ENCODE data around the gene CRYL1.

Gene CRYL1

DNA sequence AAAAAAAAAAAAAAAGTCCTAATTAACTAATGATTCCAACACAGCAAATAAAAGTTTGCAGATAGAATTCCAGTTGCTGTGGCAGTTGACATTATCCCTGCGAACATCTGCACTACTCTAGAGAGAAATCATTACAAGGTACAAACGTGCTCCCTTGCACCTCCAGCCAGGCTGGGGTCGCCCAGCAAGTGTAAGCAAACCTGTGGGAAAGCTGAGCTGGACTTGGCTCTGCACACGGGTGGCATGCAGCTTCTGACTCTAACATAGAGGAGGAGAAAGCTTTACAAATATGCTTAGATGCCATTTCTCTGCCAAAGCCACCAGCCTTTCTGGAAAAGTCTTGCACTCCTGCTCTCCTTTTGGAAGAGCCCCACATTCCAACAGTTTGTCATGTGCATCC, 103.3 kb downstream of the CRYL1 start (continued):
- TF ChIP-seq, protein P1, sequence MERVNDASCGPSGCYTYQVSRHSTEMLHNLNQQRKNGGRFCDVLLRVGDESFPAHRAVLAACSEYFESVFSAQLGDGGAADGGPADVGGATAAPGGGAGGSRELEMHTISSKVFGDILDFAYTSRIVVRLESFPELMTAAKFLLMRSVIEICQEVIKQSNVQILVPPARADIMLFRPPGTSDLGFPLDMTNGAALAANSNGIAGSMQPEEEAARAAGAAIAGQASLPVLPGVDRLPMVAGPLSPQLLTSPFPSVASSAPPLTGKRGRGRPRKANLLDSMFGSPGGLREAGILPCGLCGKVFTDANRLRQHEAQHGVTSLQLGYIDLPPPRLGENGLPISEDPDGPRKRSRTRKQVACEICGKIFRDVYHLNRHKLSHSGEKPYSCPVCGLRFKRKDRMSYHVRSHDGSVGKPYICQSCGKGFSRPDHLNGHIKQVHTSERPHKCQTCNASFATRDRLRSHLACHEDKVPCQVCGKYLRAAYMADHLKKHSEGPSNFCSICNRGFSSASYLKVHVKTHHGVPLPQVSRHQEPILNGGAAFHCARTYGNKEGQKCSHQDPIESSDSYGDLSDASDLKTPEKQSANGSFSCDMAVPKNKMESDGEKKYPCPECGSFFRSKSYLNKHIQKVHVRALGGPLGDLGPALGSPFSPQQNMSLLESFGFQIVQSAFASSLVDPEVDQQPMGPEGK (tag by site-specific recombination; IDR thresholded peaks at IDR 0.05), result no peak
- TF ChIP-seq, protein P2, sequence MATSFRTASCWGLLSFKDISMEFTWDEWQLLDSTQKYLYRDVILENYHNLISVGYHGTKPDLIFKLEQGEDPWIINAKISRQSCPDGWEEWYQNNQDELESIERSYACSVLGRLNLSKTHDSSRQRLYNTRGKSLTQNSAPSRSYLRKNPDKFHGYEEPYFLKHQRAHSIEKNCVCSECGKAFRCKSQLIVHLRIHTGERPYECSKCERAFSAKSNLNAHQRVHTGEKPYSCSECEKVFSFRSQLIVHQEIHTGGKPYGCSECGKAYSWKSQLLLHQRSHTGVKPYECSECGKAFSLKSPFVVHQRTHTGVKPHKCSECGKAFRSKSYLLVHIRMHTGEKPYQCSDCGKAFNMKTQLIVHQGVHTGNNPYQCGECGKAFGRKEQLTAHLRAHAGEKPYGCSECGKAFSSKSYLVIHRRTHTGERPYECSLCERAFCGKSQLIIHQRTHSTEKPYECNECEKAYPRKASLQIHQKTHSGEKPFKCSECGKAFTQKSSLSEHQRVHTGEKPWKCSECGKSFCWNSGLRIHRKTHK (tag by site-specific recombination; IDR thresholded peaks at IDR 0.05), result no peak
- TF ChIP-seq, protein P3, sequence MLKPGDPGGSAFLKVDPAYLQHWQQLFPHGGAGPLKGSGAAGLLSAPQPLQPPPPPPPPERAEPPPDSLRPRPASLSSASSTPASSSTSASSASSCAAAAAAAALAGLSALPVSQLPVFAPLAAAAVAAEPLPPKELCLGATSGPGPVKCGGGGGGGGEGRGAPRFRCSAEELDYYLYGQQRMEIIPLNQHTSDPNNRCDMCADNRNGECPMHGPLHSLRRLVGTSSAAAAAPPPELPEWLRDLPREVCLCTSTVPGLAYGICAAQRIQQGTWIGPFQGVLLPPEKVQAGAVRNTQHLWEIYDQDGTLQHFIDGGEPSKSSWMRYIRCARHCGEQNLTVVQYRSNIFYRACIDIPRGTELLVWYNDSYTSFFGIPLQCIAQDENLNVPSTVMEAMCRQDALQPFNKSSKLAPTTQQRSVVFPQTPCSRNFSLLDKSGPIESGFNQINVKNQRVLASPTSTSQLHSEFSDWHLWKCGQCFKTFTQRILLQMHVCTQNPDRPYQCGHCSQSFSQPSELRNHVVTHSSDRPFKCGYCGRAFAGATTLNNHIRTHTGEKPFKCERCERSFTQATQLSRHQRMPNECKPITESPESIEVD (tag by site-specific recombination; IDR thresholded peaks at IDR 0.05), result no peak
- no peak for TF ChIP-seq ZIC2 (tag by site-specific recombination; IDR thresholded peaks at IDR 0.05)
- TF ChIP-seq ZNF350 (tag by site-specific recombination; IDR thresholded peaks at IDR 0.05), result no peak
- TF ChIP-seq ZNF354C (tag by site-specific recombination; IDR thresholded peaks at IDR 0.05; ENCODE audit: borderline replicate concordance, low read depth), result no peak
- TF ChIP-seq ZNF670 (tag by site-specific recombination; IDR thresholded peaks at IDR 0.05; ENCODE audit: low read depth), result no peak
- no peak for TF ChIP-seq GLIS2 (tag by site-specific recombination; IDR thresholded peaks at IDR 0.05)
- no peak for TF ChIP-seq ZNF580 (tag by site-specific recombination; IDR thresholded peaks at IDR 0.05)

DNA sequence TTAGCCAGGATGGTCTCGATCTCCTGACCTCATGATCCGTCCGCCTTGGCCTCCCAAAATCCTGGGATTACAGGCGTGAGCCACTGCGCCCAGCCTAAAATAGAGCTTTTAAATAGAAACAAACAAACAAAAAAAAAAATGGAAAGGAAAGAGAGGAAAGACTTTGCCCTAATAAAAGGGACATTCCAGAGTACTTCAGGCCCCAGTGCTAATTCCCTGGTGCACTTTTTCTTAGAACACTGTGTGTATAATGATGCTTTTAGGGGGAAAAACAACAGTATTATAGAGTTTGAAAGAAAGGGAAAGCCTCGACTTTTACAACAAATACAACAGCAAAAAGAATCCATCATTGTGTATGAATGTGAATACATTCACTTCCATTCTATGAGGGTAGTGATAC, 104.7 kb downstream of the CRYL1 start:
- ChIA-PET POLR2A (no interaction called here), CTCF (no interaction called here)

More for the DNA sequence above, 104.7 kb downstream of the CRYL1 start:
- H3K9me3 ChIP-seq (ENCODE audit: control insufficient read depth, insufficient read depth, low read depth, low read length), result no peaks in the 10 kb centered on the region
- H3K4me3 ChIP-seq (ENCODE audit: low read depth, low read length), result no peak overlapping the region
- H3K4me1 ChIP-seq (ENCODE audit: control insufficient read depth, insufficient read depth, low read length), result no peaks in the 10 kb centered on the region
- no peak overlapping the region for H3K27ac ChIP-seq (ENCODE audit: extremely low read depth, low read depth, low read length)
- no peak for TF ChIP-seq ZNF416 (tag by site-specific recombination; IDR thresholded peaks at IDR 0.05)
- no peak for TF ChIP-seq ZNF521 (tag by site-specific recombination; IDR thresholded peaks at IDR 0.05)
- no peak for TF ChIP-seq ZNF610 (tag by site-specific recombination; IDR thresholded peaks at IDR 0.05; ENCODE audit: borderline replicate concordance)
- TF ChIP-seq, protein P4, sequence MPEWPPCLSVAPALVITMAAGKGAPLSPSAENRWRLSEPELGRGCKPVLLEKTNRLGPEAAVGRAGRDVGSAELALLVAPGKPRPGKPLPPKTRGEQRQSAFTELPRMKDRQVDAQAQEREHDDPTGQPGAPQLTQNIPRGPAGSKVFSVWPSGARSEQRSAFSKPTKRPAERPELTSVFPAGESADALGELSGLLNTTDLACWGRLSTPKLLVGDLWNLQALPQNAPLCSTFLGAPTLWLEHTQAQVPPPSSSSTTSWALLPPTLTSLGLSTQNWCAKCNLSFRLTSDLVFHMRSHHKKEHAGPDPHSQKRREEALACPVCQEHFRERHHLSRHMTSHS (tag by site-specific recombination; IDR thresholded peaks at IDR 0.05), result no peak
- TF ChIP-seq ZNF366 (tag by site-specific recombination; conservative IDR thresholded peaks at IDR 0.05), result no peak
- no peak for TF ChIP-seq ZNF398 (tag by site-specific recombination; IDR thresholded peaks at IDR 0.05)
- TF ChIP-seq GLI4 (tag by site-specific recombination; IDR thresholded peaks at IDR 0.05), result no peak
- TF ChIP-seq ZBTB6 (tag by site-specific recombination; IDR thresholded peaks at IDR 0.05), result no peak
- TF ChIP-seq, protein P5, sequence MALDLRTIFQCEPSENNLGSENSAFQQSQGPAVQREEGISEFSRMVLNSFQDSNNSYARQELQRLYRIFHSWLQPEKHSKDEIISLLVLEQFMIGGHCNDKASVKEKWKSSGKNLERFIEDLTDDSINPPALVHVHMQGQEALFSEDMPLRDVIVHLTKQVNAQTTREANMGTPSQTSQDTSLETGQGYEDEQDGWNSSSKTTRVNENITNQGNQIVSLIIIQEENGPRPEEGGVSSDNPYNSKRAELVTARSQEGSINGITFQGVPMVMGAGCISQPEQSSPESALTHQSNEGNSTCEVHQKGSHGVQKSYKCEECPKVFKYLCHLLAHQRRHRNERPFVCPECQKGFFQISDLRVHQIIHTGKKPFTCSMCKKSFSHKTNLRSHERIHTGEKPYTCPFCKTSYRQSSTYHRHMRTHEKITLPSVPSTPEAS (tag by site-specific recombination; IDR thresholded peaks at IDR 0.05), result no peak
- TF ChIP-seq, protein P6, sequence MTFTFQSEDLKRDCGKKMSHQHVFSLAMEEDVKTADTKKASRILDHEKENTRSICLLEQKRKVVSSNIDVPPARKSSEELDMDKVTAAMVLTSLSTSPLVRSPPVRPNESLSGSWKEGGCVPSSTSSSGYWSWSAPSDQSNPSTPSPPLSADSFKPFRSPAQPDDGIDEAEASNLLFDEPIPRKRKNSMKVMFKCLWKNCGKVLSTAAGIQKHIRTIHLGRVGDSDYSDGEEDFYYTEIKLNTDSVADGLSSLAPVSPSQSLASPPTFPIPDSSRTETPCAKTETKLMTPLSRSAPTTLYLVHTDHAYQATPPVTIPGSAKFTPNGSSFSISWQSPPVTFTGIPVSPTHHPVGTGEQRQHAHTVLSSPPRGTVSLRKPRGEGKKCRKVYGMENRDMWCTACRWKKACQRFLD (tag by site-specific recombination; IDR thresholded peaks at IDR 0.05), result no peak
- TF ChIP-seq HOXD13 (CRISPR knock-in tag; IDR thresholded peaks at IDR 0.05; ENCODE audit: borderline replicate concordance), result no peak
- no peak for TF ChIP-seq ZNF202 (tag by site-specific recombination; IDR thresholded peaks at IDR 0.05; ENCODE audit: borderline replicate concordance)
- TF ChIP-seq PRDM4 (tag by site-specific recombination; IDR thresholded peaks at IDR 0.05), result no peak
- no peaks in the 10 kb centered on the region for H3K36me3 ChIP-seq (ENCODE audit: control insufficient read depth in 2 of 2, insufficient read depth in 1 of 2, low read length in 2 of 2)
